GM08714 (cell line): ENCODE results near the gene DCHS2.

Experiments used
- H3K4me3 ChIP-seq: fragments of 200-500 bp; sonication (Bioruptor generic); 2 replicates; pipeline ENCODE4 v1.5.1; 2014; ENCODE audit warnings: mild to moderate bottlenecking, low read length, inconsistent platforms
- ZNF274 ChIP-seq: IDR thresholded peaks from 2 replicates; pipeline ENCODE4 v1.6.1; 2012; ENCODE audit warnings: mild to moderate bottlenecking, low read depth, low read length

DCHS2 gene

DNA sequence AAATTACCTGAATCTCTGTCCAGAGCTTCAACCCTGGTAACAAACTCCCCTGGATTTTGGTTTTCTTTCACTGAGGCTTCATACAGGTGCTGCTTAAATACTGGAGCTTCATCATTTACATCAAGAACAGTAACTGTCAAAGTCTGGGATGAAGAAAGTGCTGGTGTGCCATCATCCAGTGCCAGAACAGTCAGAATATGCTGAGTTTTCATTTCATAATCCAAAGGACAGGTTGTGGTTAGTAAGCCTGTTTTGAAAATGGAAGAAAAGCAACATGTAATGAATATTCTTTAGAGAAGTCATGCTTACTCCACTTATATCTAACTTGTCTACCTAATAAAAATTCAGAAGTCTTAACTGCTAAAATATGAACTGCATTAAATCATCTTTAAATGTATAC lies 175.9 kb downstream of the DCHS2 start:
- no peak for TF ChIP-seq ZNF274
- H3K4me3 ChIP-seq, result no peak overlapping the region

DNA sequence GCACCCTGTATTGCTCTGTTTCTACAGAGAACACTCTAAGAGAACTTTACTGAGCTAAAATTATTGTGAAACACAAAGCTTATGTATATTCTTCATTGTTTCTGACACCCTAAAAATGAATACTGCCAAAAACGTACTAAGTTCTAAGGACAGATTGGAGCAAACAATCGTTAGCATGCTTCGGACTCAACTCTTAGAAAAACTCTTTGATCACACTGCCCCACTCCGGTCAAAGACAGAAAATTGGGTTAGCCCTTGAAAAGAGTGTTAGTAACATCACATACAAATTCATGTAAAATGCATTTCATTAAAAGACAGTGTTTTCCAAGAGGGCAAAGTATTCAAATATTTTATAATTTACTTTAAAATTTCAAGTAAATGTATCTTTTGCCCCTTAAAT lies 177.4 kb downstream of the DCHS2 start:
- no peak for TF ChIP-seq ZNF274
- no peak overlapping the region for H3K4me3 ChIP-seq

DNA sequence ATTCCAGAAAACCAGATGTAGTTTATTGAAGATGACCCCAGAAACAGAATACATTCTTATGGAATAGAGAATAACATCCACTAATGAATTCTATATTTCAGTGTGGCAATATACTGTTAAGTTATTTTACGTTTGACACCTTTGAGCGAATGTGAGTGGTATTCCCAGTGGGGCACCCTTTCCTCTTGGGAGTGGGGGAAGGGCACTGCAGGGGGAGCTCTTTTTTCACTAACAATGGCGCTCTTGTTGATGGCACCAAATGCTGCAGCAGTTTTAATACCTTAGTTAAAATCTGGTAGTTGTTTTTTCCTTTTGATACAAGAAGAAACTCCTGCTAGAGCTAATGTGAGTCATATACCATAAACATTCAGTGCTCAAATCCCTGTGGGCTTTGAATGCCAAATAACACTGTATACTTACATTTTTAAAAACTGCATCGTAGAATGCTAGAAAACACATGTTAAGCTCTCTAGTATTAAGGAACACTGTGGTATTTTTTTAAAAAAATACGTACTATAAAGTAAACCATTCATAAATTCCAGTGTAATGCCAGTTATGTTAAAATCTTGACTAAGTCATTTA lies 178.5 kb downstream of the DCHS2 start:
- no peak overlapping the region for H3K4me3 ChIP-seq
- TF ChIP-seq ZNF274, result no peak

DNA sequence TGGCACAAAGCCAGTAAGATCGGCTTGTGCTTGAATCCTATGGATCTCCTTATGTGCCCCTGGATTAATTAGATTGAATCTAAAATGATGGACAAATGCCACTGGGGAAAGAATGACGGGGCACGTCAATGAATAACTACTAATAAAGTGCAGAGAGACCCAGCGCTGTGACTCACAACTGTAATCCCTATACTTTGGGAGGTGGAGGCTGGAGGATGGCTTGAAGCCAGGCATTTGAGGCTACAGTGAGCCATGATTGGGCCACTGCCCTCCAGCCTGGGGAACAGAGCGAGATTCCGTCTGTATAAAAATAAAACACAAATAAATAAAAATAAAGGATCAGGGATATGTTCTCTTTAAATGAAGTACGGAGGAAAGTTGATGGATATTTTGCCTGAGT lies 179.4 kb downstream of the DCHS2 start:
- no peak overlapping the region for H3K4me3 ChIP-seq
- TF ChIP-seq ZNF274, result no peak

DNA sequence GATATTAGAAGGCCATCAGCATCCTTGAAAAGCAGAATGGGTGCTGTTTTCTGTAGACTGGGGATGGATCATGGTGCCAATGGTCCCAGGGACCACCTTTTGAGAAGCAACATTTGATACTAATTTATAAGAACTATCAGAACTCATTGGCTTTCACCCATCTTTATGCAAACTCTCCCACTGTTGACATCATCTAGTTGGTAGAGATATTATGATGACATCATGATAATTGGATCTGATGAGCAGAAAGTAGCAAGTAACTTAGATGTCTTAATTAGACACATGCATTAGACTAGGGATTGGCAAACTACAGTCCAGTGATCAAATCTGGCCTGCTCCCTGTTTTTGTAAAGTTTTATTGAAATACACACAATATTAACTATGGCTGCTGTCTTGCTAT lies 181.0 kb downstream of the DCHS2 start:
- no peak overlapping the region for H3K4me3 ChIP-seq
- no peak for TF ChIP-seq ZNF274

DNA sequence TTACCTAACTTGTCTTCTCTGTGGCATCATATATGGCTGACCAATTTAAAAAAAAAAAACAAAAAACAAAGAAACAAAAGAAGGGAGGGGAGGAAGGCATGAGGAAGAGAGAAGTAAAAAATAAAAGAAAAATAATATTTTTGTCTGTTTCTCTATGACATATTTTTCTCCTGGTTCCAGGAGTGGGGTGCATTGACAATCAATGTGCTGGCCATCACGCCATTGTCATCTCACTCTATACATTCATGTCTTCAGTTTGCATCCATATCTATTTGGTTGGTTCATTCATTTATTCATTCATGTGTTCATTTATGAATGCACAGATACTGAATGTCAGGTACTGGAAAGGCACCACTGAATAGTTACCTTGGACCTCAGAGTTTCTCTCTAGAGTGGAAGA lies 183.4 kb downstream of the DCHS2 start:
- TF ChIP-seq ZNF274, result no peak
- no peak overlapping the region for H3K4me3 ChIP-seq

DNA sequence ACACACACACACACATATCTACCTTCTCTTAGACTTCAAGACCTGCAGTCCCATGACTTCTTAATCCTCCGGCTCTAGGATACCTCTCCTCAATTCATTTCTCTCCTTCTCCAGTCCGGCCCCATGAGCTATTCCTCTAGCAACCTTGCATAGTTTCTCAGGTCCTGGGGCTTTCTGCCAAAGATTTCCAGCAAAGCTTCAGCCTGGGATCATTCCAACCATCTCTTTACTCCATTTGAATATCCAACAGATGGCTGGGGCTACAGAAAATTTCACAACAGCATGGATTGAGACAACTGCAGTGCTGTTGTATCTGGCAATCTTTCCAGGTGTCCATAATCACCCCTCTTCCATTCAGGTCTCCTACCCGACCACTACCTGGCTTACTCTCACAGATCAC lies 184.1 kb downstream of the DCHS2 start:
- TF ChIP-seq ZNF274, result no peak
- H3K4me3 ChIP-seq, result no peak overlapping the region

DNA sequence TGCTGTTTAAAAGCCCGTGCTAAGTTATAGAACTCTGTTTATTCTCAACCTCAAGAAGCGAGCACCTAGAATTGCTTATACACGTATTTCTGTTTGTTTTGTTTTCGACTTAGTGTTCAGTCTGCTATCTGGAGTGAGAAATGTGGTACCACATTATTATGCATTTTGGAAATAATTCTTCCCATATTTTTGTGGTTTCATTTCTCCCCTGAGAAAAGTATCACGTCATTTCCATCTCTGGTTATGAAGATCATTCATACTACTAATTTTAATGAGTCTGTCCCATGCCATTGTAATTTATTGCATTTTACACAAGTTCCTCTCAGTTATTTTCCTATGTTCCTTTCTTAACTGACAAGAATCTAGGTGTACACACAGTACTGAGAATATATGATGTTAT lies 186.0 kb downstream of the DCHS2 start:
- no peak for TF ChIP-seq ZNF274
- H3K4me3 ChIP-seq, result no peak overlapping the region

DNA sequence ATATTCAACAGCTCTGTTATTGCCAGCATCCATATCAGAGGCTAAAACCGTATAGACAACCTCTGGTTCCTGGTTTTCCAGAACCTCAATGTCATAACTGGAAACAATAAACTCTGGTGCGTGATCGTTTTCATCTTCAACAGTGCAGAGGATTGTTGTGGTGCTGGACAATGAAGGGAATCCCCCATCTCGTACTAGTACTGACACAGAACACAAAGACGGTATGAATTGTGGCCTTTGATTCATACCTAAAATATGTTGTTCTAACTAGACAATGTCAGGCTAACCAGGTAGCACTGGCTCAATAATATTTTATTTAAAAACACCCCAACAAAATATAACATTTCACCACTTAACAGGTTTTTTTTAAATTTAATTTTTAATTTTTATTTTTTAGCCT lies 186.9 kb downstream of the DCHS2 start:
- H3K4me3 ChIP-seq, result no peak overlapping the region
- no peak for TF ChIP-seq ZNF274

DNA sequence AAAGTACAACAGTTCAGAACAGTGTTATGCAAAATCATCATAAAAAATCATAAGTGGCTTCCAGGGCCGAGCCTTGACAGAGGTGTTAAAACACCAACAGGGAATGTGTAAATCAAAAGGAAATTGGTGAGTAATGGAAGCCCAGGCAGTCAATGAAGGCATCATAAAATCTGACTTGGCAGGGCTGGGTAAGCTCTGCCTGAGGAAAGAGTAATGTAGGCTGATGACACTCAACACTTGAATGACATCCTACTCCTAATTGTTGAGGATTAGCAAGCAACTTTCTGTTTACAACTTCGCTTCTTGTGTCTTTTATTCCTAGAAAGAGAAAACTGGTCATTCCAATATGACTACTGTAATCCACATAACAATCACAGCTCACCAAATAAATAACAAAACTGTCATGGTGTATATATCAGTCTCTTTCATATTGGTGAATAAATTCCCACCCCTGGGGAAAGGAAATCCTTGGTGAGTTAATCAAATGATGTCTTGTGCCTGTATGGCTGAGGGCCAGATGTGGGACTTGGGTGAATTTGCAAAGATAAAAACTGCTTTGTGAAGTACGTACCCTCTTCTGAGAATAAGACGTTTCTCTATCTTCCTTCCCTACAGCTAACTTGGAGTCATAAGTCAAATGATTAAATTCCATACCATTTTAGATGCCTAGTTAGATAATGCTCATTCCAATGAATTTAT lies 196.8 kb downstream of the DCHS2 start:
- no peak overlapping the region for H3K4me3 ChIP-seq
- TF ChIP-seq ZNF274, result no peak

DNA sequence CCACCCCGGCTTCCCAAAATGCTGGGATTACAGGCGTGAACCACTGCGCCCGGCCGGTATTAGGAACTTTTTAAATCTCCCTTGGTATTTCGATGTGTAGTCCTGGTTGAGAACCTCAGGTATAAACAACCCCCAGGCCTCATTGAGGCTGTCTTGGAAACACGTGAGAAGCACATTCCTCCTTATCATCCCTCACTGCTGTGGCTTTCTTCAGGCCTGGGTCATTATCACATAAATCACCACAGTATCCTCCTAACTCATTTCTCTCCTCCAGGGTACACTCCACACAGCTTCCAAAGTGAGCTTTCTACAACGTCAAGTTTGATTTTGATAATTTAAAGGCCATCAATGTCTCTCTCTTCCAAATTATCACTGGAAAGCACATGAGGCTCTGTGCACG lies 198.2 kb downstream of the DCHS2 start:
- H3K4me3 ChIP-seq, result no peak overlapping the region
- TF ChIP-seq ZNF274, result no peak

DNA sequence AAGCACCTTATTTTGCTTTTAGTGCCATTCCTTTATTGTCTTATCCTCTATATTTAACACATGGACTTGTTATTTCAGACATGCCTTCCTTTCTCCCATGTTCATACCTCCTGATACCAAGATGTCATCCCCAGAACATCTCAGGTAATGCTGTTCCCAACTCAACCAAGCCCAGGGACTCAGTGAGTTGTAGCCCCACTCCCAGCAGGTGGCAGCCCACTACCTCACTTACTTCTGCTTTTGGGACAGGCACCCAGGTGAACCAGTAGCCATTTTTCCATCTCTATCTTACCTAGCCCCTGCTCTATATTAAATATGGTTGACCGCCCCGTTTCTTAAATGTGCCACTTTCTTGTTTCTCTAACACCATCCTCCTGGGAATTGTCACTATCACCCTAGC lies 199.0 kb downstream of the DCHS2 start:
- no peak overlapping the region for H3K4me3 ChIP-seq
- no peak for TF ChIP-seq ZNF274

DNA sequence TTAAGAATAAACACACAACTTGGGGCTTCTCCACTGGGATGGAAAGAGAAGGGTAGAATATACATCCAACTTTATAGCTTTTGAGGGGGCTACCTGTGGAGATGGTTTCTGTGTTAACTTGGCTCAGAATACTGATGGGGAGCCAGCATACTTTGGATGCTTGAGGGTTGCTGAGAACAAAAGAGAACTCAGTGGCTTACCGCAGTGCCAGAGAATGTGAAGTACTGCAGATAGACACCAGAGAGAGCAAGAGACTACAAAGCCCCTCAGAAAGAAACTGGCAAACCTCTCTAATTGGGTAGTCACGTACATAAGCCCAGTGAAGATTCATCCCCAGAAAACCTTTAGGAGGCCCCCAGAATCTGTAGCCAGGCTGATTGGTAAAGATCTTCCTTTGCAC lies 214.4 kb downstream of the DCHS2 start:
- no peak overlapping the region for H3K4me3 ChIP-seq
- TF ChIP-seq ZNF274, result no peak

DNA sequence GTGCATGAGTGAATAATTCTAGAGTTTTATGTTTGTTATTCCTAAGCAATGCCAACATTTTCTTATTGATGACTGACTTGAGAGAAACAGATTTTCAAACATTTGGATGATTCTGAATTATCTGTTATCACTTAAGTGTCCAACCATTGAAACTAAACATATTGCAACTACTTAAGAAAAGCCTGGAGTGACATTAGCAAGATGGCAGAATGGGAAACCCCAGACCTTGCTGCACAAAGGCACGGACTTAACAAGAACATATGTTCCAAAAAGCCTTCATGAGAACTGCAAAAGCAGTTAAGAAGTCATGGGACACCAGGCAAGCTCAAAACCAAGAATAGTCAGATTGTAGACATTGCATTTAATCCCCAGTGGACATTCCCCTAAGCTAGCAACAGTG lies 215.1 kb downstream of the DCHS2 start:
- H3K4me3 ChIP-seq, result no peak overlapping the region
- no peak for TF ChIP-seq ZNF274

DNA sequence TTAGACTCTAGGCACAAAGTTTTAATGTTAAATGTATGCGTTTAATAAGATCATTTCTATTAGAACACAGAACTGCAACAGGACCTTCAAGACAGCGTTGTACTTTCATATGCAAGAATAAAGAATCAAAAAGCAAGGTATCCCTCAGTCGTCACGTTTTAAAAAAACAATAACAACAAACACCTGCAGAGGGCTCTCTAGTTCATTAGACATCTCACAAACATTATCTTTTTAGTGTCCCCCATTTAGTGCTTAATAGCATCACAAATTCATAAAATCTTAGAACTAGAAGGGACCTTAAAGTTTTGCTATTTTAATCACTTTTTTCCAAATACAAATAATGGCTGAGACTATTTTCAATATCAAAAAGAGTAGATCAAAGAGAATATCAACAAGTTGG lies 236.6 kb downstream of the DCHS2 start:
- H3K4me3 ChIP-seq, result no peak overlapping the region
- TF ChIP-seq ZNF274, result no peak

DNA sequence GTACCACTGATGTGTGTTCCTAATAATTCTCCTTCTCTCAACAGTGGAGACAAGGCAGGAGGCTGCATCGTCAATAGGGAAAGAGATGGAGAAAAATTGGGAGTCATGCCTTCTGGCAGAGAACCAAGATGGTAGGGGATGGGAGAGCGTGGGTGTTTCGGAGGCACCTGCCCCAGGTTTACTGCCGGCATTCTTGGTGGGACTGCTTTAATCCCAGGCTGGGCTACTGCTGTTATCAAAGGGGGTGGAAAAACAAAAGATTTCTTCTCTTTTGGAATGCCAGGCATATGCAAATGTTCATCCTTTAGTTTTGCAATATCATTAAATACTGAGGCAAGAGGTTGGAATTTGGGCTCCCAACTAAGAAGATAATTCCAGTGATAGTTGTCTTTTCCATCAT lies 257.0 kb downstream of the DCHS2 start:
- TF ChIP-seq ZNF274, result no peak

More for the DNA sequence above, 257.0 kb downstream of the DCHS2 start:
- no peak overlapping the region for H3K4me3 ChIP-seq
